OCI-LY3 (cell line): ENCODE measurements around the gene ADAMTS2.

Experiments used
- H2AFZ ChIP-seq: fragments of 200-600, 300-600 bp; shearing (Covaris generic); 2 replicates; pipeline ENCODE4 v1.6.0; 2014; ENCODE audit warnings: antibody characterized with exemption, low read depth, low read length
- H3K27ac ChIP-seq: fragments of 200-600, 300-600 bp; sonication (generic); 2 replicates; pipeline ENCODE4 v1.5.1; 2014; ENCODE audit warnings: mild to moderate bottlenecking, low read length, moderate library complexity, mixed read lengths
- H3K27me3 ChIP-seq: fragments of 200-600, 300-600 bp; sonication (generic); 2 replicates; pipeline ENCODE4 v1.6.1; 2014; ENCODE audit warnings: low read depth, low read length, mixed read lengths
- H3K36me3 ChIP-seq: fragments of 200-600, 300-600 bp; sonication (generic); replicated peaks from 2 replicates; pipeline ENCODE3; 2014; ENCODE audit warnings: low read depth, low read length, mixed read lengths
- H3K4me1 ChIP-seq: fragments of 300-600, 200-600 bp; sonication (generic); 2 replicates; pipeline ENCODE4 v1.6.1; 2014; ENCODE audit warnings: low read length, mixed read lengths
- H3K4me2 ChIP-seq: fragments of 200-600, 300-600 bp; sonication (generic); 2 replicates; pipeline ENCODE4 v1.6.1; 2014; ENCODE audit warnings: low read length, mixed read lengths
- H3K4me3 ChIP-seq: fragments of 300-600, 200-600 bp; sonication (generic); 2 replicates; pipeline ENCODE4 v1.5.1; 2014; ENCODE audit warnings: antibody characterized with exemption, mild to moderate bottlenecking, low read length, moderate library complexity
- H3K79me2 ChIP-seq: fragments of 300-600, 200-600 bp; shearing (Covaris generic); 2 replicates; pipeline ENCODE4 v1.6.1; 2014; ENCODE audit warnings: mild to moderate bottlenecking, low read length, mixed read lengths
- H3K9ac ChIP-seq: fragments of 300-600, 200-600 bp; shearing (Covaris generic); 2 replicates; pipeline ENCODE4 v1.6.0; 2014; ENCODE audit warnings: mild to moderate bottlenecking, low read length, moderate library complexity
- H3K9me3 ChIP-seq: fragments of 200-600, 300-600 bp; shearing (Covaris generic); 2 replicates; pipeline ENCODE4 v1.6.1; 2014; ENCODE audit warnings: low read length, mixed read lengths; ENCODE audit not compliant: insufficient read depth
- H4K20me1 ChIP-seq: fragments of 200-600, 300-600 bp; sonication (generic); 2 replicates; pipeline ENCODE4 v1.6.1; 2016; ENCODE audit warnings: low read length, mixed read lengths; ENCODE audit not compliant: insufficient read depth
- CTCF ChIP-seq: fragments of 200-600, 300-600 bp; sonication (generic); IDR thresholded peaks from 2 replicates; pipeline ENCODE4 v1.5.1; 2014; ENCODE audit warnings: antibody characterized with exemption, low read length, low read depth
- EZH2phosphoT487 ChIP-seq: fragments of 200-600 bp; shearing (Covaris generic); IDR thresholded peaks from 2 replicates; pipeline ENCODE4 v1.6.1; 2018; ENCODE audit warnings: antibody characterized with exemption, mixed run types, low read depth

ADAMTS2 gene

GRCh38 chr5:179185256-179185940, 159.9 kb downstream of the ADAMTS2 start:
- Histone ChIP-seq H3K4me3 (no peak overlapping the region), H3K27me3 (no peaks in the 10 kb centered on the region), H2AFZ (no peak overlapping the region), H3K4me2 (no peak overlapping the region), H3K27ac (no peak overlapping the region), H3K9me3 (no peaks in the 10 kb centered on the region), H4K20me1 (no peaks in the 10 kb centered on the region), H3K36me3 (no peaks in the 10 kb centered on the region), H3K79me2 (no peaks in the 10 kb centered on the region), H3K4me1 (no peaks in the 10 kb centered on the region), H3K9ac (no peak overlapping the region)
- TF ChIP-seq CTCF: no peak
- no peak for TF ChIP-seq EZH2phosphoT487

- Histone ChIP-seq H3K4me1 (no peaks in the 10 kb centered on the region), H3K9me3 (no peaks in the 10 kb centered on the region), H4K20me1 (no peaks in the 10 kb centered on the region), H3K27me3 (no peaks in the 10 kb centered on the region), H3K79me2 (no peaks in the 10 kb centered on the region), H2AFZ (no peak overlapping the region), H3K27ac (no peak overlapping the region), H3K4me3 (no peak overlapping the region), H3K36me3 (no peaks in the 10 kb centered on the region), H3K9ac (no peak overlapping the region), H3K4me2 (no peak overlapping the region)
- TF ChIP-seq CTCF (no peak), EZH2phosphoT487 (no peak)
Measured at GRCh38 chr5:179184521-179185050, 160.7 kb downstream of the ADAMTS2 start.

- Histone ChIP-seq H3K27me3 (no peaks in the 10 kb centered on the region), H4K20me1 (no peaks in the 10 kb centered on the region), H3K9ac (no peak overlapping the region), H3K36me3 (no peaks in the 10 kb centered on the region), H3K79me2 (no peaks in the 10 kb centered on the region), H3K4me3 (no peak overlapping the region), H3K4me1 (no peaks in the 10 kb centered on the region), H3K9me3 (0 out of 2 replicates have a peak, but pooled peaks cover 4% of the 10 kb centered on the region), H3K4me2 (no peak overlapping the region), H3K27ac (no peak overlapping the region), H2AFZ (no peak overlapping the region)
- no peak for TF ChIP-seq EZH2phosphoT487
- TF ChIP-seq CTCF: no peak
Measured at GRCh38 chr5:179183481-179183880, 161.8 kb downstream of the ADAMTS2 start.

GRCh38 chr5:179182601-179183000, 162.7 kb downstream of the ADAMTS2 start:
- Histone ChIP-seq H3K4me1 (no peaks in the 10 kb centered on the region), H3K36me3 (no peaks in the 10 kb centered on the region), H3K79me2 (no peaks in the 10 kb centered on the region), H3K9me3 (0 out of 2 replicates have a peak, but pooled peaks cover 4% of the 10 kb centered on the region), H2AFZ (no peak overlapping the region), H4K20me1 (no peaks in the 10 kb centered on the region), H3K9ac (no peak overlapping the region), H3K4me2 (no peak overlapping the region), H3K27me3 (no peaks in the 10 kb centered on the region), H3K4me3 (no peak overlapping the region), H3K27ac (no peak overlapping the region)
- TF ChIP-seq EZH2phosphoT487 (no peak), CTCF (no peak)
